ENCODE measurements around the gene ST6GALNAC1.
"Not testable (repeated sequence)": the region's sequence is repeated elsewhere in the genome, so short reads cannot be mapped to it uniquely, and the experiment has no call there.

Gene ST6GALNAC1

GRCh38 chr17:76640550-76641380 lies 2.8 kb downstream of the ST6GALNAC1 start:
- no peak for DNase-seq

GRCh38 chr17:76638263-76638662 lies 5.3 kb downstream of the ST6GALNAC1 start:
- DNase-seq: no peak

GRCh38 chr17:76636486-76637206 lies 6.9 kb downstream of the ST6GALNAC1 start:
- DNase-seq: not testable (repeated sequence)

GRCh38 chr17:76635659-76636360 lies 7.7 kb downstream of the ST6GALNAC1 start:
- no peak for DNase-seq

GRCh38 chr17:76635039-76635438 lies 8.5 kb downstream of the ST6GALNAC1 start:
- DNase-seq: no peak

GRCh38 chr17:76633628-76634328 lies 9.8 kb downstream of the ST6GALNAC1 start:
- no peak for DNase-seq

GRCh38 chr17:76631821-76632565 lies 11.6 kb downstream of the ST6GALNAC1 start:
- DNase-seq: no peak

GRCh38 chr17:76630151-76630550 lies 13.4 kb downstream of the ST6GALNAC1 start:
- DNase-seq: no peak

- DNase-seq: no peak
These were observed 16.0 kb downstream of the ST6GALNAC1 start for GRCh38 chr17:76627510-76627909.

- no peak for DNase-seq
These were observed 17.1 kb downstream of the ST6GALNAC1 start for GRCh38 chr17:76626442-76626841.

GRCh38 chr17:76625496-76625895 lies 18.1 kb downstream of the ST6GALNAC1 start:
- no peak for DNase-seq

- peak; percentile 83 for DNase-seq
These were observed 20.0 kb downstream of the ST6GALNAC1 start for GRCh38 chr17:76623271-76624146.

- DNase-seq: no peak
These were observed 25.7 kb downstream of the ST6GALNAC1 start for GRCh38 chr17:76617838-76618237.

GRCh38 chr17:76614912-76615617 lies 28.5 kb downstream of the ST6GALNAC1 start:
- no peak for DNase-seq

GRCh38 chr17:76614064-76614759 lies 29.3 kb downstream of the ST6GALNAC1 start:
- not testable (repeated sequence) for DNase-seq

GRCh38 chr17:76612977-76613851 lies 30.3 kb downstream of the ST6GALNAC1 start:
- no peak for DNase-seq

GRCh38 chr17:76612465-76612864 lies 31.1 kb downstream of the ST6GALNAC1 start:
- DNase-seq: no peak

- DNase-seq: no peak
These were observed 31.8 kb downstream of the ST6GALNAC1 start for GRCh38 chr17:76611758-76612157.

All from CD4-positive, alpha-beta T cell treated with Interleukin-17A for 4 hours (primary cell).